ENCODE results near the gene PCNP. TPM values are rescaled to one million over a fixed set of nuclear protein-coding genes. Genes with fewer than 3 reads are reported as not detected.

The PCNP gene
- total and polyA plus RNA-seq, 9 of the 15 experiments (the other 6 are each of a cell fraction or from before 2014, with no cell fraction given) = 54.3 to 170 (median 150) TPM

GRCh38 chr3:101531473-101532086, 42.4 kb upstream of the PCNP start (continued):
- TF ChIP-seq ZNF277 (CRISPR knock-in tag; IDR thresholded peaks at IDR 0.05; ENCODE audit: borderline replicate concordance) (no peak), ARID1B (IDR thresholded peaks at IDR 0.05) (peak; percentile 49), CBFA2T3 (IDR thresholded peaks at IDR 0.05) (peak; percentile 54; the same call in 1 of the 2 replicates), ZBED1 (IDR thresholded peaks at IDR 0.05) (no peak), TSC22D4 (tag; IDR thresholded peaks at IDR 0.05) (no peak), VEZF1 (CRISPR knock-in tag; IDR thresholded peaks at IDR 0.05) (0 out of 2 replicates have a peak, but pooled peaks have one; percentile 10), ZNF586 (CRISPR knock-in tag; conservative IDR thresholded peaks at IDR 0.05) (no peak), ZNF274 (IDR thresholded peaks at IDR 0.05; ENCODE audit: borderline replicate concordance, low read depth, low read length) (no peak), PHB2 (IDR thresholded peaks at IDR 0.05; ENCODE audit: low read depth) (no peak), TCF3 (CRISPR knock-in tag; IDR thresholded peaks at IDR 0.05) (peak; percentile 46), PTTG1 (tag; IDR thresholded peaks at IDR 0.05; ENCODE audit: low read depth) (no peak), BCLAF1 (IDR thresholded peaks at IDR 0.05; ENCODE audit: borderline replicate concordance in 1 of 2, control insufficient read depth in 1 of 2, low read depth in 2 of 2, low read length in 1 of 2) (no peak)

Measured in K562 (cell line).